Putamen (tissue), 1 donor: ENCODE results near the gene SLAIN2.
"Not testable (repeated sequence)": the region's sequence is repeated elsewhere in the genome, so short reads cannot be mapped to it uniquely, and the experiment has no call there.

Experiments used
- DNase-seq: peaks from one replicate; pipeline ENCODE4 v3.0.0-alpha.2; 2016; ENCODE audit warnings: low spot score

Gene SLAIN2

DNA sequence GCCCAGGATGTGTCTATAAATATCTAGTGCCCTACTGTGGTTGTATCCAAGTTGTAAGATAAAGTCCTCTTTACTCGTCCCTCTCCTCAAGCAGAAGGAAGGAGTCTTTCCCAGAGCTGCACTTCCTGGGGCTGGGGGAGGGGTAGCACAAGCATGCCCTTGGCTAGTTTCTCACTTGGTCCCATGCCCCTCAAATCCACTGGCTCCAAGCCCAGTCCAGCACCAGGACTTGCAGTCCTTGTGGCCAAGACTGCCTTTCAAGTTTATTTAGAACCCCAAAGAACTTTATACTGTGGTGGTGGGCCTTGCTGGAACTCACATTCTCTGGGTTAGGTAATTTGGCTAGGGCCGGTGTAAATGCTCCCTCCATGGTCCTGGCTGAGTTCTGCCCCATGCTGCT lies 98.7 kb downstream of the SLAIN2 start:
- DNase-seq = peak; percentile 42

DNA sequence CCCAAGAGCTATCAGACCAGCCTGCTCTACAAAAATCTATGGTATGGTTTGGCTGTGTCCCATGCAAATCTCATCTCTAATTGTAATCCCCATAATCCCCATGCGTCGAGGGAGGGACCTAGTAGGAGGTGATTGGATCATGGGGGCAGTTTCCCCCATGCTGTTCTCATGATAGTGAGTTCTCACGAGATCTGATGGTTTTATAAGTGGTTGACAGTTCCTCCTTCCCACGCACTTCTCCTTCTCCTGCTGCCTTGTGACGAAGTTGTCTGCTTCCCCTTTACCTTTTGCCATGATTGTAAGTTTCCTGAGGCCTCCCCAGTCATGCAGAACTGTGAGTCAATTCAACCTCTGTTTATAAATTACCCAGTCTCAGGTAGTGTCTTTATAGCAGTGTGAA lies 99.6 kb downstream of the SLAIN2 start:
- not testable (repeated sequence) for DNase-seq

GRCh38 chr4:48445704-48446103 lies 104.4 kb downstream of the SLAIN2 start:
- peak; percentile 6 for DNase-seq

DNA sequence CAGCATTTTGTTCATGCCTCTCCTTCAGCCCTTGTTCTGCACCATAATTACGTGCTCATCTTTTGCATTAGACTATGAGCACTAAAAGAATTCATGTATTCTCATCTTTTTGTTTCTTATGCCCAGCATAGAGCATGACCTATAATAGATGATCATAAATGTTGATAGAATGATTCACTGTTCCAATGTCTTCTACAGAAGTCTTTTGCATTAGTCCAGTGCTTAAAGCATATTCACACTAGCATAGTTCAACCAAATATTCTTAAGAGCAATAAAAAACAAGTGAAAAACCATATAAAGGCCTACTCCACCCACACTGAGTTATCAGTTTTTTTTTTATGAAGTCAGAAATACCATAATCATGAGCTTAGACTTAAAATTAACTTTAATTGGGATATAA lies 105.3 kb downstream of the SLAIN2 start:
- no peak for DNase-seq

DNA sequence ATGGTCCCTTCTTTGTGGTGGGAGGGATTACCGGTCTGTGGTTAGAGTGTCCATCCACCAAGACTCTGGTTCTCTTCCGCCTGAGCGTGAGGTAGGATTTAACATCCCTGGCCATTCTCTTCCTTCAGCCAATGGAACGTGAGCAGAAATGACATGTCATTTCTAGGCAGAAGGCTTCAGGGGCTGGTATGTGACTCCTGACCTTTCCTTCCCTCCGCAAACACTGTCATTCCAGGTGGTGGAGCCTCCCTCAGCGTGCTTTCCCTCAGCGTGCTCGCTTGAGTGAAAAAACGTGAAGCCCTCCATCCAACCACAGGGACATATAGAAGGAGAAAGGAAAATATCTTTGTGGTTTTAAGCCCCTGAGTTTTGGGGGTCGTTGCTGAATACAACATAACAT lies 107.8 kb downstream of the SLAIN2 start:
- no peak for DNase-seq

GRCh38 chr4:48450740-48451139 lies 109.4 kb downstream of the SLAIN2 start:
- DNase-seq = no peak

GRCh38 chr4:48451656-48452055 lies 110.3 kb downstream of the SLAIN2 start:
- DNase-seq = not testable (repeated sequence)

DNA sequence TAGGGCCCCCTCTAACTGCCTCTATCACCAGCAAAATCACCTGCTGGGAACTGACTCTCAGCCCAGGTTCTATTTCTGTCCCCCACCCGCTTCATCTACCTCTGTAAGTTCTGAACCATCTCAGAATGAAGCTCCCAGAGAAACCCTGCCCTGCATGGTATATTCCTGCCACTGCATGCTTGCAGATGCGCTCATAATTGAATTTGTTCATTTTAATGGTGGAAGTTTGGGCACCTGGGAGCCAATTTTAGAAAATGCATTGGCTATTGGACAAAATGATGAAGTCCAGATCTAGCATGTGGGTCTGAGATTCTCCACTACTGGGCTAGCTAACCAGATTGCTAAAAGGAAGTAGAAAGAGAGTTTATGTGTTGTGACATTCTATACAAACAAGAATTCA lies 113.3 kb downstream of the SLAIN2 start:
- DNase-seq = no peak

DNA sequence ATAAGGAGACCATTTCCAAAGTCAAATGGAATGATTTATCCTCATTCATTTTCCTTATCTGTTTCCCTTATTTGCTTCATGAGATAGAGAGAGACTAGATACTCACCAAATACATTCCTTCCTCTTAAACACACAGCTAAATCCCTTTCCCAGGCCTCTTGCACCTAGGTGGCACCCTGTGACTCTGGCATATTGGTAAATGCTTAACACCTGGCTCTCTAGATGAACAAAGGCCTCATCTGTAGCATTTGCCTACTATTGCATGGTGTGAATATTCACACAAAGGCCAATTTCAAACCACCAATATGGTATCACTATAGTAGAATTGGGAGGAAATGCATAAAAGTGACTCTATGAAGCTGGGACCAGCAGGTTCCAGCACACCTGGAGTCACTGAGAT lies 119.7 kb downstream of the SLAIN2 start:
- no peak for DNase-seq

- no peak for DNase-seq
Measured at GRCh38 chr4:48462363-48462762, 121.0 kb downstream of the SLAIN2 start.

GRCh38 chr4:48467442-48467841 lies 126.1 kb downstream of the SLAIN2 start:
- DNase-seq = no peak

DNA sequence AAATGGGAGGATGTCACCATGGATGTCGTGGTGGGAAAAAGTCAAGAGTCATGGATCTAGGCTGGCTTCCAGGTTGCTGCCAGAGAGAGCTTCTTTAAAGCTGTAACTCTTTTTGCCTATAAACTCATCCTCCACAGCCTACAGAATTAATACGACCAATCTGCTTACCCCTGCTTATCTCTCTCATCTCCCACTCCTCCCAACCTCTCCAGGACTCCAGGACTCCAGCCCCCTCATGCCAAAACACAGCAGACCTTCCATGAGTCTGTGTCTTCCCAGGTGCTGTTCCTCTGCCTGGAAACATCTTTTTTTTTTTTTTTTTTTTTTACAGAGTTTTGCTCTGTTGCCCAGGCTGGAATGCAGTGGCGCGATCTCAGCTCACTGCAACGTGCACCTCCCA lies 126.6 kb downstream of the SLAIN2 start:
- no peak for DNase-seq

DNA sequence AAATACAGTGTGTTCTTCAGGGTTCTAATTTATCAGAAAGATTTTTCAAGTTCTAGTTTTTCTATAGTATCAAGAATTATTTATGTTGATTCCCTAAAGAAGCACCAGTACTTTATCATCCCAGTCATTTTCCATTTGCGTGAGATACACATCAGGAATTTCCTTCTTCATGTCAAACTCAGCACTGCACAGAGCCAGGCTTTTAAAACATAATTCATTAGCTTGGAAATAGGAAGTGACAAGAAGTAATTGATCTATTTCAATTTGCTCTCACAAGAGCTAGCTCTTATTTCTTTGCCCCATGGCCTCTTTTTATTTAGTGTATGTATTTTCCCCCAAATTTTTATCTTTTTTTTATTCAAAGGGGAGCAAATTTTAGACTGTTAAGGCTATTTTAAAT lies 128.8 kb downstream of the SLAIN2 start:
- no peak for DNase-seq

- peak; percentile 77 for DNase-seq
Measured at GRCh38 chr4:48470570-48470969, 129.2 kb downstream of the SLAIN2 start.

DNA sequence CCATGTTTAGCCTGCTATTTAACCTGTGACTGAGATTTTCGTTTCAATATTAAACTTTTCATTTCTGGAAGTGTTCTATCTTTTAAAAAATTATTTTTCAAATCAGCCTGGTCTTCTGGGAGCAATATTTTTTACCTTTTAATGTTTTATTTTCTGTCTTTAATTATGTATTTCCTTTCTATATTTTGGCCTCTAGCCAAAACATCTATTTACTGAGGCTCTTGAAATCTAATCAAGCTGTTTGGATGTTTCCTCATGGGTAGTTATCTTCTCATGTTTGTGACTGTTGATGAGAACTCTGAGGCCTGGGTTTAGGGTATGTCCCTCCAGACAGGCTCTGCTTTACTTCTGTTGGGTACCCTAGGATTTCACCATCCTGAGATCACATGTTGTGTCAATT lies 131.5 kb downstream of the SLAIN2 start:
- DNase-seq = no peak

DNA sequence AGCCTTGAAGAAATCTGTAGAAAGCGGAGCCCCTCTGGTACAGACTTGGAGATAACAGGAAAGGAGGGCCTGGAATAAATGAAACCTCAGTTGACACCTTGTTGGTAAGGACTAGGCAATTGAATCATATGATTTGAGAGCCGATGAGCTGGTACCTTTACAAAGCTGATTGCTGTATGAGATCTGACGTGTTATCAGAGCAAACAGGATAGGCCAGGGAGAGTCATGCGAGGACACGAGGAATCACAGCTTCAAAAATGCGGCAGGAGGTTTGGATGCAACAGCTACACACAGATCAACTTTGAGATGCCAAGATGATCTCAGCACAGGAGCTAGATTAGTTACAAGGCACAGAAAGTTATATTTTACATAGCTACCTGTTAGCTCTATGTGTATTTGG lies 134.4 kb downstream of the SLAIN2 start:
- no peak for DNase-seq
